Epithelial cell of proximal tubule (primary cell): ENCODE data around the gene LCE2C. TPM values are rescaled to one million over a fixed set of nuclear protein-coding genes. Genes with fewer than 3 reads are reported as not detected.
"Not testable (repeated sequence)": the region's sequence is repeated elsewhere in the genome, so short reads cannot be mapped to it uniquely, and the experiment has no call there.

Source experiments
- DNase-seq: peaks from one replicate; pipeline ENCODE4 v3.0.0-alpha.2; 2011; ENCODE audit warnings: low read depth
- H3K4me3 ChIP-seq: 2 replicates; pipeline ENCODE4 v1.5.1; 2011; ENCODE audit warnings: low read depth, mild to moderate bottlenecking, low read length
- CTCF ChIP-seq: conservative IDR thresholded peaks from 2 replicates; pipeline ENCODE4 v1.5.1; 2012; ENCODE audit warnings: low read depth, mild to moderate bottlenecking, low read length
- total RNA-seq: library from RNA; depleted of rRNA; stranded (reverse); fragments of >200 nt; gene quantifications from 2 replicates; pipeline ENCODE4 v1.2.3, GENCODE V29; 2015

Gene LCE2C
- total RNA-seq, 1 donor from 2014 or later = not detected

- no peak overlapping the region for H3K4me3 ChIP-seq
- DNase-seq = no peak
- TF ChIP-seq CTCF = no peak
Measured at GRCh38 chr1:152656459-152656858, 18.6 kb upstream of the LCE2C start.

DNA sequence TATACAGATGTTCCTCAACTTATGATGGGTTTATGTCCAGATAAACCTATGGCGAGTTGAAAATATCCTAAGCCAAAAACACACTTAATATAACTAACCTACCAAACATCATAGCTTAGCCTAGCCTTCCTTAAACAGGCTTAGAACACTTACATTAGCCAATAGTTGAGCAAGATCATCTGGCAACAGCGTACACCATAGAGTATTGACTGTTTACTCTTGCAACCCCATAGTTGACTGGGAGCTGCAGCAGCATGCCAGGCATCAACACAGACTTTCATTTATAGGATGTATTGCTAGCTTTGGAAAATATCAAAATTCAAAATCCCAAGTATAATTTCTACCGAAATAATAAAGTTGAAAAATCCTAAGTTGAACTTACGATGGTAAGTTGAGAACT lies 17.4 kb upstream of the LCE2C start:
- no peak for DNase-seq
- no peak for TF ChIP-seq CTCF
- no peak overlapping the region for H3K4me3 ChIP-seq

GRCh38 chr1:152658649-152659048 lies 16.4 kb upstream of the LCE2C start:
- TF ChIP-seq CTCF = no peak
- H3K4me3 ChIP-seq = no peak overlapping the region
- no peak for DNase-seq

- DNase-seq = no peak
- H3K4me3 ChIP-seq = no peak within 1 kb of the TSS
- no peak for TF ChIP-seq CTCF
Measured at GRCh38 chr1:152663098-152663497, 12.0 kb upstream of the LCE2C start, which contains the start of gene LCE2D. TSS of gene LCE2D (plus strand) at chr1:152663380. CDS start at chr1:152664106, 726 bp downstream.

DNA sequence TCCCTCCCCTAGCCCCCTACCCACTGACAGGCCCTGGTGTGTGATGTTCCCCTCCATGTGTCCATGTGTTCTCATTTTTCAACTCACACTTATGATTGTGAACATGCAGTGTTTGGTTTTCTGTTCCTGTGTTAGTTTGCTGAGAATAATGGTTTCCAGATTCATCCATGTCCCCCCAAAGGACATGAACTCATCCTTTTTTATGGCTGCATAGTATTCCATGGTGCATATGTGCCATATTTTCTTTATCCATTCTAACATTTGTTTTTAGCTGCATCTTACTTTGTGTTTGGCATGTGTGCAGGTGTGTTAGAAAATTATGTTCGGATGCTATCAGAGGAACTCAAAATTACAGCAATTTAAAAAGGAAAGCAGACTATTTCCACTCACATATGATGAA lies 8.9 kb upstream of the LCE2C start:
- not testable (repeated sequence) for H3K4me3 ChIP-seq, DNase-seq

GRCh38 chr1:152667648-152668047 lies 7.4 kb upstream of the LCE2C start:
- no peak overlapping the region for H3K4me3 ChIP-seq
- TF ChIP-seq CTCF = no peak
- DNase-seq = no peak

DNA sequence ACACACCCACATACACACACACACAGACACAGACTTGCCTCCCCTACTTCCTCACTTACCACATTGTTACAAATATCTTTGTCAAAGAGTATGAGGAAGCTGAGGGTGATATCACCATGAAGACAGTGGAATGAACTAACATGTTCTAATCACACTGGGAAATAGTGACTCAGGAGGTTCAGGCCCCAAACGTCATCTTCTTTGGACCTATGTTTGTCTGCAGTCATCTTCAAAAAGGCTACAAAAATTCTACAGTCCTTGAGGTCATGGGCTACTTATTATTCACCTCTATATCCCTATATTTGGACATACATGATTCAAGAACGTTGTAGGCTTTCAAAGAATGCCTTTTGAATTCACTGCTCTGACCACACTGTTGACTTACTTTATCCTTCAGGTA lies 2.1 kb upstream of the LCE2C start:
- H3K4me3 ChIP-seq = no peak overlapping the region
- no peak for DNase-seq
- no peak for TF ChIP-seq CTCF

- no peak for DNase-seq
- no peak overlapping the region for H3K4me3 ChIP-seq
- no peak for TF ChIP-seq CTCF
Measured at GRCh38 chr1:152679459-152679858, 4.4 kb downstream of the LCE2C start.
